Endothelial cell of umbilical vein (primary cell): Measurements from ENCODE around the gene SLC25A48. TPM values are rescaled to one million over a fixed set of nuclear protein-coding genes. Genes with fewer than 3 reads are reported as not detected.

ENCODE experiments used
- BruUV-seq: library from RNA; stranded (reverse); fragments of 400-500 nt; replicated peaks from 2 replicates; lab custom pipeline; 2021; lab: Mats Ljungman, UMichigan
- CTCF ChIA-PET: fragments of 300-600, 350-600 bp; sonication (Branson Sonifier 250); formaldehyde crosslinking; loops from one replicate; lab custom pipeline; 2021; ENCODE audit warnings: antibody characterized with exemption, inconsistent platforms; lab: Charles Lee
- POLR2A ChIA-PET: fragments of 300-600, 350-600 bp; sonication (Branson Sonifier 250); formaldehyde crosslinking; loops from one replicate; lab custom pipeline; 2021; ENCODE audit warnings: antibody characterized with exemption, inconsistent platforms; lab: Charles Lee
- DNase-seq: peaks from one replicate; pipeline ENCODE4 v3.0.0-alpha.2; 2011; ENCODE audit warnings: low read depth, low spot score
- FAIRE-seq: peaks from 2 replicates; lab custom pipeline; 2011; peaks lifted over from hg19 to GRCh38; lab: Jason Lieb, UNC
- H2AFZ ChIP-seq: 2 replicates; pipeline ENCODE4 v1.6.0; 2012; ENCODE audit warnings: low read depth, low read length, control low read depth, inconsistent platforms
- H3K27ac ChIP-seq: 2 replicates; pipeline ENCODE4 v1.5.1; 2011; ENCODE audit warnings: low read depth, mild to moderate bottlenecking, control low read depth, low read length, moderate library complexity; ENCODE audit not compliant: insufficient read depth
- H3K27me3 ChIP-seq, 2 experiments: 2 replicates each; pipeline versions ENCODE4 v1.6.0 to v1.6.1; 2011; ENCODE audit warnings: low read length in 2 of 2, mixed read lengths in 1 of 2; ENCODE audit not compliant: control insufficient read depth in 2 of 2, insufficient read depth in 2 of 2
- H3K36me3 ChIP-seq, 2 experiments: 2 replicates in 1 of 2; 3 replicates in 1 of 2; pipeline ENCODE4 v1.5.1; 2011; ENCODE audit warnings: low read length in 2 of 2, mild to moderate bottlenecking in 1 of 2, moderate library complexity in 1 of 2; ENCODE audit not compliant: control insufficient read depth in 2 of 2, insufficient read depth in 2 of 2; ENCODE audit errors: extremely low read depth in 1 of 2
- H3K4me1 ChIP-seq: 3 replicates; pipeline ENCODE4 v1.5.1; 2011; ENCODE audit warnings: mild to moderate bottlenecking, low read length; ENCODE audit not compliant: control insufficient read depth, insufficient read depth; ENCODE audit errors: extremely low read depth
- H3K4me2 ChIP-seq: 2 replicates; pipeline ENCODE4 v1.6.1; 2011; ENCODE audit warnings: low read length, control low read depth, mixed read lengths; ENCODE audit not compliant: insufficient read depth
- H3K4me3 ChIP-seq, 3 experiments: fragments of 200-600 bp in 1 of 3; sonication (generic), shearing (Covaris generic) in 1 of 3; replicated peaks in 1 of 3; 2 replicates each; pipeline ENCODE4 v1.5.1; 2011 to 2016; ENCODE audit warnings: control low read depth in 3 of 3, low read length in 3 of 3, mild to moderate bottlenecking in 2 of 3, inconsistent platforms in 1 of 3, low read depth in 1 of 3, moderate library complexity in 1 of 3; ENCODE audit not compliant: insufficient read depth in 1 of 3
- H3K79me2 ChIP-seq: 2 replicates; pipeline ENCODE4 v1.6.0; 2012; ENCODE audit warnings: low read length, inconsistent platforms; ENCODE audit not compliant: control insufficient read depth, insufficient read depth
- H3K9ac ChIP-seq: replicated peaks from 2 replicates; pipeline ENCODE3; 2011; ENCODE audit warnings: low read length, control low read depth; ENCODE audit not compliant: insufficient read depth; ENCODE audit errors: extremely low read depth
- H3K9me1 ChIP-seq: replicated peaks from 3 replicates; pipeline ENCODE4 v1.6.0; 2011; ENCODE audit warnings: mild to moderate bottlenecking, low read length; ENCODE audit not compliant: control insufficient read depth, insufficient read depth; ENCODE audit errors: extremely low read depth
- H3K9me3 ChIP-seq: replicated peaks from 2 replicates; pipeline ENCODE4 v1.5.1; 2012; ENCODE audit warnings: low read length, inconsistent platforms; ENCODE audit not compliant: control insufficient read depth, insufficient read depth
- H4K20me1 ChIP-seq: replicated peaks from 2 replicates; pipeline ENCODE3; 2011; ENCODE audit warnings: mild to moderate bottlenecking, low read length; ENCODE audit not compliant: control insufficient read depth, insufficient read depth; ENCODE audit errors: extremely low read depth
- EZH2 ChIP-seq: IDR thresholded peaks from 2 replicates; pipeline ENCODE4 v1.6.1; 2012; ENCODE audit warnings: borderline replicate concordance, low read depth, mild to moderate bottlenecking, moderate library complexity, low read length, inconsistent platforms; ENCODE audit not compliant: severe bottlenecking
- FOS ChIP-seq: IDR thresholded peaks from 2 replicates; pipeline ENCODE4 v1.6.1; 2011; ENCODE audit warnings: mild to moderate bottlenecking, low read length, moderate library complexity, borderline replicate concordance; ENCODE audit not compliant: insufficient read depth
- GATA2 ChIP-seq: IDR thresholded peaks from 2 replicates; pipeline ENCODE4 v1.7.0; 2011; ENCODE audit warnings: low read depth, mild to moderate bottlenecking, moderate library complexity, mixed read lengths, low read length; ENCODE audit not compliant: insufficient read length, insufficient read depth
- JUN ChIP-seq: IDR thresholded peaks from 2 replicates; pipeline ENCODE4 v1.6.1; 2011; ENCODE audit warnings: borderline replicate concordance, low read depth; ENCODE audit not compliant: insufficient read length, insufficient read depth
- MAX ChIP-seq: IDR thresholded peaks from 2 replicates; pipeline ENCODE4 v1.6.1; 2011; ENCODE audit not compliant: insufficient read depth, insufficient read length
- MYC ChIP-seq: IDR thresholded peaks from one replicate; pipeline ENCODE4 v1.6.1; 2011; ENCODE audit warnings: mild to moderate bottlenecking, low read depth, low read length
- POLR2A ChIP-seq: IDR thresholded peaks from 2 replicates; pipeline ENCODE4 v1.6.1; 2012; ENCODE audit warnings: low read depth, mild to moderate bottlenecking, control low read depth, low read length
- POLR2AphosphoS5 ChIP-seq: IDR thresholded peaks from 2 replicates; pipeline ENCODE4 v1.6.1; 2012; ENCODE audit warnings: low read depth, mild to moderate bottlenecking, control low read depth, low read length, moderate library complexity; ENCODE audit not compliant: insufficient read depth
- dilution Hi-C: fragments of 300-500 bp; cut with MboI; formaldehyde crosslinking; loops from one replicate; pipeline ENCODE4 v1.15.0; 2019; ENCODE audit warnings: low sequenced_read_pairs; ENCODE audit not compliant: extremely low pct_ligation_motif_present
- intact Hi-C: fragments of 100-400 bp; cut with micrococcal nuclease; formaldehyde crosslinking; loops from one replicate; pipeline ENCODE4 v1.10.0; 2022
- polyA plus RNA-seq, 4 experiments: library from polyadenylated mRNA; depleted of rRNA in 3 of 4; stranded (reverse) in 3 of 4; unstranded in 1 of 4; fragments of >200 nt; gene quantifications; 2 replicates each; pipeline versions ENCODE4 v1.2.1 to v1.2.3, GENCODE V29; 2011 to 2012; ENCODE audit warnings: missing spikeins in 1 of 4
- total RNA-seq: library from RNA; stranded (reverse); gene quantifications from 2 replicates; pipeline ENCODE4 v1.2.3, GENCODE V29; 2021
- TF ChIP-seq, protein P1 (sequence below), 2 donors: IDR thresholded peaks; 1 replicate in 1 of 2; 2 replicates in 1 of 2; pipeline ENCODE4 v1.5.1; 2011; ENCODE audit warnings: low read length in 2 of 2, mild to moderate bottlenecking in 2 of 2, moderate library complexity in 2 of 2, control low read depth in 1 of 2, inconsistent platforms in 1 of 2, low read depth in 1 of 2; ENCODE audit not compliant: insufficient read depth in 1 of 2; ENCODE audit errors: extremely low read depth in 1 of 2

SLC25A48 gene
- total and polyA plus RNA-seq, 2 donors (not counting 3 experiments of a cell fraction or from before 2014, with no cell fraction given) = not detected

GRCh38 chr5:135822959-135823358 lies 11.5 kb upstream of the SLC25A48 start:
- H3K9me1 ChIP-seq = no peaks in the 10 kb centered on the region
- H3K9me3 ChIP-seq = no peaks in the 10 kb centered on the region
- no peaks in the 10 kb centered on the region for H3K79me2 ChIP-seq
- no peaks in the 10 kb centered on the region for H4K20me1 ChIP-seq
- POLR2A ChIA-PET = no interaction called here
- DNase-seq (no peak), FAIRE-seq (no peak)
- peaks cover 2% of the 10 kb centered on the region in 2 experiments for H3K27me3 ChIP-seq
- no TSS peak for BruUV-seq
- CTCF ChIA-PET = no interaction called here
- intact Hi-C loops (no loop called here), dilution Hi-C loops (no loop called here)
- H3K4me2 ChIP-seq = no peak overlapping the region
- no peaks in the 10 kb centered on the region for H3K36me3 ChIP-seq
- H3K9ac ChIP-seq = no peak overlapping the region
- no peak for TF ChIP-seq JUN
- no peak for TF ChIP-seq POLR2AphosphoS5
- no peak for TF ChIP-seq EZH2
- no peak for TF ChIP-seq MAX
- no peak for TF ChIP-seq FOS
- no peak for TF ChIP-seq GATA2
- no peak for TF ChIP-seq POLR2A
- TF ChIP-seq, protein P1, sequence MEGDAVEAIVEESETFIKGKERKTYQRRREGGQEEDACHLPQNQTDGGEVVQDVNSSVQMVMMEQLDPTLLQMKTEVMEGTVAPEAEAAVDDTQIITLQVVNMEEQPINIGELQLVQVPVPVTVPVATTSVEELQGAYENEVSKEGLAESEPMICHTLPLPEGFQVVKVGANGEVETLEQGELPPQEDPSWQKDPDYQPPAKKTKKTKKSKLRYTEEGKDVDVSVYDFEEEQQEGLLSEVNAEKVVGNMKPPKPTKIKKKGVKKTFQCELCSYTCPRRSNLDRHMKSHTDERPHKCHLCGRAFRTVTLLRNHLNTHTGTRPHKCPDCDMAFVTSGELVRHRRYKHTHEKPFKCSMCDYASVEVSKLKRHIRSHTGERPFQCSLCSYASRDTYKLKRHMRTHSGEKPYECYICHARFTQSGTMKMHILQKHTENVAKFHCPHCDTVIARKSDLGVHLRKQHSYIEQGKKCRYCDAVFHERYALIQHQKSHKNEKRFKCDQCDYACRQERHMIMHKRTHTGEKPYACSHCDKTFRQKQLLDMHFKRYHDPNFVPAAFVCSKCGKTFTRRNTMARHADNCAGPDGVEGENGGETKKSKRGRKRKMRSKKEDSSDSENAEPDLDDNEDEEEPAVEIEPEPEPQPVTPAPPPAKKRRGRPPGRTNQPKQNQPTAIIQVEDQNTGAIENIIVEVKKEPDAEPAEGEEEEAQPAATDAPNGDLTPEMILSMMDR (IDR thresholded peaks at IDR 0.05; ENCODE audit: extremely low read depth in 1 of 2, insufficient read depth in 1 of 2, low read depth in 1 of 2, low read length in 2 of 2) = no peak
- no peak for TF ChIP-seq MYC
- H3K4me1 ChIP-seq = no peaks in the 10 kb centered on the region
- no peak overlapping the region for H2AFZ ChIP-seq
- H3K27ac ChIP-seq = no peak overlapping the region
- no peak overlapping the region for H3K4me3 ChIP-seq
